Stimulated activated memory B cell treated with anti-CD40 and anti-IgM and Interleukin-4, amounts not matched to agents 10 μg/mL and 1 μg/mL and 100 μg/mL, for 72 hours (primary cell): Measurements from ENCODE around the gene RXFP4.
A peak's percentile ranks its signal among the peaks of the same experiment; 100 is the strongest.
"Not testable (repeated sequence)": the region's sequence is repeated elsewhere in the genome, so short reads cannot be mapped to it uniquely, and the experiment has no call there.

Source experiments
- ATAC-seq: fragments of 150-1000 bp; cut with Tn5 transposase; 2 replicates; pipeline ENCODE4 v1.10.0; 2021
- H3K27ac Mint-ChIP-seq: one replicate; pipeline ENCODE4 v1.8.0; 2022; ENCODE audit warnings: mild to moderate bottlenecking, mixed read lengths
- H3K27me3 Mint-ChIP-seq: one replicate; pipeline ENCODE4 v1.8.0; 2022; ENCODE audit warnings: mixed read lengths
- H3K36me3 Mint-ChIP-seq: one replicate; pipeline ENCODE4 v1.8.0; 2022; ENCODE audit warnings: mixed read lengths
- H3K4me1 Mint-ChIP-seq: one replicate; pipeline ENCODE4 v1.8.0; 2022; ENCODE audit warnings: mixed read lengths
- H3K4me3 Mint-ChIP-seq: one replicate; pipeline ENCODE4 v1.8.0; 2022; ENCODE audit warnings: mild to moderate bottlenecking, moderate library complexity, mixed read lengths
- H3K9me3 Mint-ChIP-seq: one replicate; pipeline ENCODE4 v1.8.0; 2022; ENCODE audit warnings: mixed read lengths

RXFP4 gene

GRCh38 chr1:155940993-155941844 is at the start of gene RXFP4:
Gene RXFP4, plus strand, starts transcription at chr1:155941638. Its CDS starts 72 bp downstream, at chr1:155941710.
- Mint-ChIP-seq H3K27ac (peak within 1 kb of the TSS; percentile 88), H3K36me3 (no peaks in the 10 kb centered on the region), H3K27me3 (no peaks in the 10 kb centered on the region), H3K4me3 (peak within 1 kb of the TSS; percentile 47), H3K4me1 (peaks cover 71% of the 10 kb centered on the region), H3K9me3 (no peaks in the 10 kb centered on the region)
- peak; percentile 18 for ATAC-seq

GRCh38 chr1:155892796-155893195 is 48.6 kb upstream of the RXFP4 start:
- no peaks in the 10 kb centered on the region for H3K27me3 Mint-ChIP-seq
- no peaks in the 10 kb centered on the region for H3K9me3 Mint-ChIP-seq
- H3K4me3 Mint-ChIP-seq = no peak overlapping the region
- H3K27ac Mint-ChIP-seq = no peak overlapping the region
- no peak for ATAC-seq
- no peaks in the 10 kb centered on the region for H3K4me1 Mint-ChIP-seq
- H3K36me3 Mint-ChIP-seq = peaks cover 6% of the 10 kb centered on the region

- Mint-ChIP-seq H3K4me3 (no peak overlapping the region), H3K27ac (no peak overlapping the region), H3K27me3 (no peaks in the 10 kb centered on the region), H3K9me3 (no peaks in the 10 kb centered on the region), H3K36me3 (peaks cover 8% of the 10 kb centered on the region), H3K4me1 (no peaks in the 10 kb centered on the region)
- ATAC-seq = no peak
Measured at GRCh38 chr1:155893389-155894142, 47.9 kb upstream of the RXFP4 start.

- not testable (repeated sequence) for ATAC-seq, H3K4me3 Mint-ChIP-seq, H3K27ac Mint-ChIP-seq, H3K4me1 Mint-ChIP-seq, H3K27me3 Mint-ChIP-seq, H3K9me3 Mint-ChIP-seq
- H3K36me3 Mint-ChIP-seq = peaks cover 26% of the 10 kb centered on the region
Measured at GRCh38 chr1:155895617-155896016, 45.8 kb upstream of the RXFP4 start.

- H3K9me3 Mint-ChIP-seq, H3K27ac Mint-ChIP-seq, H3K4me1 Mint-ChIP-seq, H3K4me3 Mint-ChIP-seq, H3K27me3 Mint-ChIP-seq, ATAC-seq: not testable (repeated sequence)
- H3K36me3 Mint-ChIP-seq = peaks cover 30% of the 10 kb centered on the region
Measured at GRCh38 chr1:155896476-155896875, 45.0 kb upstream of the RXFP4 start.

GRCh38 chr1:155897746-155898145 is 43.7 kb upstream of the RXFP4 start:
- Mint-ChIP-seq H3K4me3 (no peak overlapping the region), H3K27ac (no peak overlapping the region), H3K4me1 (no peaks in the 10 kb centered on the region), H3K36me3 (peaks cover 36% of the 10 kb centered on the region), H3K27me3 (no peaks in the 10 kb centered on the region), H3K9me3 (no peaks in the 10 kb centered on the region)
- no peak for ATAC-seq

- no peak for ATAC-seq
- no peaks in the 10 kb centered on the region for H3K27me3 Mint-ChIP-seq
- no peaks in the 10 kb centered on the region for H3K4me1 Mint-ChIP-seq
- no peak overlapping the region for H3K27ac Mint-ChIP-seq
- no peaks in the 10 kb centered on the region for H3K9me3 Mint-ChIP-seq
- peaks cover 36% of the 10 kb centered on the region for H3K36me3 Mint-ChIP-seq
- H3K4me3 Mint-ChIP-seq = no peak overlapping the region
Measured at GRCh38 chr1:155898888-155899287, 42.5 kb upstream of the RXFP4 start.

- ATAC-seq = no peak
- no peaks in the 10 kb centered on the region for H3K9me3 Mint-ChIP-seq
- peaks cover 41% of the 10 kb centered on the region for H3K36me3 Mint-ChIP-seq
- H3K4me1 Mint-ChIP-seq = no peaks in the 10 kb centered on the region
- no peak overlapping the region for H3K4me3 Mint-ChIP-seq
- H3K27me3 Mint-ChIP-seq = no peaks in the 10 kb centered on the region
- H3K27ac Mint-ChIP-seq = no peak overlapping the region
Measured at GRCh38 chr1:155899683-155900082, 41.8 kb upstream of the RXFP4 start.

GRCh38 chr1:155900161-155900560 is 41.3 kb upstream of the RXFP4 start:
- no peak overlapping the region for H3K4me3 Mint-ChIP-seq
- no peaks in the 10 kb centered on the region for H3K9me3 Mint-ChIP-seq
- no peaks in the 10 kb centered on the region for H3K4me1 Mint-ChIP-seq
- peaks cover 43% of the 10 kb centered on the region for H3K36me3 Mint-ChIP-seq
- H3K27me3 Mint-ChIP-seq = no peaks in the 10 kb centered on the region
- no peak for ATAC-seq
- H3K27ac Mint-ChIP-seq = no peak overlapping the region

GRCh38 chr1:155904261-155904660 is 37.2 kb upstream of the RXFP4 start:
- H3K36me3 Mint-ChIP-seq = peaks cover 38% of the 10 kb centered on the region

GRCh38 chr1:155909894-155910293 is 31.5 kb upstream of the RXFP4 start:
- Mint-ChIP-seq H3K4me1 (peaks cover 27% of the 10 kb centered on the region), H3K36me3 (peaks cover 24% of the 10 kb centered on the region), H3K9me3 (no peaks in the 10 kb centered on the region), H3K27ac (peak overlapping the region; percentile 94), H3K27me3 (no peaks in the 10 kb centered on the region), H3K4me3 (peak overlapping the region; percentile 95)
- no peak for ATAC-seq

More at GRCh38 chr1:155904261-155904660, 37.2 kb upstream of the RXFP4 start:
- H3K27me3 Mint-ChIP-seq = no peaks in the 10 kb centered on the region
- H3K9me3 Mint-ChIP-seq = no peaks in the 10 kb centered on the region
- H3K4me3 Mint-ChIP-seq = no peak overlapping the region
- no peak for ATAC-seq
- H3K4me1 Mint-ChIP-seq = no peaks in the 10 kb centered on the region
- H3K27ac Mint-ChIP-seq = no peak overlapping the region

- Mint-ChIP-seq H3K4me1 (peaks cover 27% of the 10 kb centered on the region), H3K36me3 (peaks cover 27% of the 10 kb centered on the region)
Measured at GRCh38 chr1:155910621-155911121, 30.8 kb upstream of the RXFP4 start.

GRCh38 chr1:155911156-155912055 is 30.0 kb upstream of the RXFP4 start, which contains the start of gene RIT1:
Gene RIT1, minus strand, starts transcription at chr1:155911349. Its CDS starts 588 bp downstream, at chr1:155910761.
- peak within 1 kb of the TSS; percentile 95 for H3K4me3 Mint-ChIP-seq
- peak; percentile 98 for ATAC-seq
- no peaks in the 10 kb centered on the region for H3K27me3 Mint-ChIP-seq
- peaks cover 27% of the 10 kb centered on the region for H3K4me1 Mint-ChIP-seq
- H3K9me3 Mint-ChIP-seq = no peaks in the 10 kb centered on the region
- H3K27ac Mint-ChIP-seq = peak within 1 kb of the TSS; percentile 94
- peaks cover 29% of the 10 kb centered on the region for H3K36me3 Mint-ChIP-seq

More at GRCh38 chr1:155910621-155911121, 30.8 kb upstream of the RXFP4 start:
- no peaks in the 10 kb centered on the region for H3K27me3 Mint-ChIP-seq
- H3K27ac Mint-ChIP-seq = peak overlapping the region; percentile 94
- peak overlapping the region; percentile 95 for H3K4me3 Mint-ChIP-seq
- H3K9me3 Mint-ChIP-seq = no peaks in the 10 kb centered on the region
- ATAC-seq = peak; percentile 66

- no peak for ATAC-seq
- Mint-ChIP-seq H3K36me3 (peaks cover 36% of the 10 kb centered on the region), H3K4me3 (peak overlapping the region; percentile 95), H3K27me3 (no peaks in the 10 kb centered on the region), H3K9me3 (no peaks in the 10 kb centered on the region), H3K27ac (peak overlapping the region; percentile 94), H3K4me1 (peaks cover 27% of the 10 kb centered on the region)
Measured at GRCh38 chr1:155912056-155912536, 29.3 kb upstream of the RXFP4 start.
